NT2/D1 (cell line): ENCODE measurements around the gene TMEM94.
"Not testable (repeated sequence)": the region's sequence is repeated elsewhere in the genome, so short reads cannot be mapped to it uniquely, and the experiment has no call there.

ENCODE experiments used
- DNase-seq: peaks from one replicate; pipeline ENCODE4 v3.0.0-alpha.2; 2011; ENCODE audit warnings: low read depth, low spot score
- H3K27me3 ChIP-seq: 2 replicates; pipeline ENCODE4 v1.6.0; 2011; ENCODE audit warnings: mild to moderate bottlenecking; ENCODE audit not compliant: insufficient read length, insufficient read depth
- H3K36me3 ChIP-seq: 2 replicates; pipeline ENCODE4 v1.6.1; 2011; ENCODE audit warnings: mild to moderate bottlenecking, low read length, mixed read lengths; ENCODE audit not compliant: insufficient read depth, insufficient read length
- H3K4me1 ChIP-seq: 2 replicates; pipeline ENCODE4 v1.5.1; 2011; ENCODE audit not compliant: insufficient read depth, insufficient read length
- H3K4me3 ChIP-seq: 2 replicates; pipeline ENCODE4 v1.5.1; 2011; ENCODE audit warnings: low read depth; ENCODE audit not compliant: insufficient read length
- H3K9ac ChIP-seq: 2 replicates; pipeline ENCODE4 v1.6.0; 2011; ENCODE audit warnings: low read depth; ENCODE audit not compliant: insufficient read length
- H3K9me3 ChIP-seq: 2 replicates; pipeline ENCODE4 v1.5.1; 2011; ENCODE audit warnings: mild to moderate bottlenecking, low read length; ENCODE audit not compliant: insufficient read depth
- SUZ12 ChIP-seq: IDR thresholded peaks from 2 replicates; pipeline ENCODE4 v1.6.1; 2011; ENCODE audit not compliant: insufficient read length, insufficient read depth; ENCODE audit errors: extremely low read depth
- YY1 ChIP-seq: IDR thresholded peaks from 2 replicates; pipeline ENCODE4 v1.6.1; 2011; ENCODE audit not compliant: insufficient read length, insufficient read depth
- ZNF274 ChIP-seq: IDR thresholded peaks from 2 replicates; pipeline ENCODE4 v1.6.1; 2011; ENCODE audit warnings: mild to moderate bottlenecking, low read depth, low read length

TMEM94 gene

GRCh38 chr17:75454193-75454592 is 2.2 kb upstream of the TMEM94 start:
- no peak for TF ChIP-seq YY1
- TF ChIP-seq SUZ12: no peak
- TF ChIP-seq ZNF274: no peak
- Histone ChIP-seq H3K4me3 (no peak overlapping the region), H3K4me1 (no peaks in the 10 kb centered on the region), H3K9ac (no peak overlapping the region), H3K27me3 (no peaks in the 10 kb centered on the region), H3K36me3 (peaks cover 3% of the 10 kb centered on the region), H3K9me3 (no peaks in the 10 kb centered on the region)
- no peak for DNase-seq

GRCh38 chr17:75454672-75455071 is 1.8 kb upstream of the TMEM94 start:
- not testable (repeated sequence) for H3K9me3 ChIP-seq, H3K9ac ChIP-seq, H3K36me3 ChIP-seq, H3K27me3 ChIP-seq, H3K4me3 ChIP-seq, H3K4me1 ChIP-seq, DNase-seq

DNA sequence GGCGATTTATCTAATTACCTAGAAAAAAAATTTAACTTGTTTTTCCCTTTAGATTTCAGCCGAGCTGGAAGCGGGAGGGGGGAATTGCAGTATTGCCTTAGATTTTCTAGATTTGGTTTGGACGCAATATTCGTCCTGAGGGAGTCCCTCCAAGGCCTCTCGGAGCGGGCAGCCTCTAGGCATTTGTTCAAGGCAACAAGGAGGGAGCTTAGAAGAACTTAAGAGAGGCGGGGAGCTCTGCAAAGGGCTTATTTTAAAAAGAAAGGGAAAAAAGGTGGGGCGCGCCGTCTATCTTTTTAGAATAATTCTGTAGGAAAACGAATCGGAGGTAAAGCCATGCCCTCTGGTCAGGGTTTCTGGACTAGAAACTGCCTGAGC is 407 bp upstream of the TMEM94 start:
- Histone ChIP-seq H3K9ac (peak overlapping the region; percentile 71), H3K27me3 (no peaks in the 10 kb centered on the region), H3K36me3 (peaks cover 3% of the 10 kb centered on the region), H3K4me3 (peak overlapping the region; percentile 92), H3K9me3 (no peaks in the 10 kb centered on the region), H3K4me1 (no peaks in the 10 kb centered on the region)
- DNase-seq: no peak
- TF ChIP-seq ZNF274 (no peak), SUZ12 (no peak), YY1 (no peak)

- no peak for TF ChIP-seq SUZ12
- TF ChIP-seq ZNF274: no peak
- no peak for TF ChIP-seq YY1
- H3K9ac ChIP-seq: peak overlapping the region; percentile 94
- H3K27me3 ChIP-seq: no peaks in the 10 kb centered on the region
- H3K4me3 ChIP-seq: peak overlapping the region; percentile 92
- H3K36me3 ChIP-seq: peaks cover 3% of the 10 kb centered on the region
- no peaks in the 10 kb centered on the region for H3K4me1 ChIP-seq
- DNase-seq: no peak
- H3K9me3 ChIP-seq: no peaks in the 10 kb centered on the region
These were observed 716 bp downstream of the TMEM94 start for GRCh38 chr17:75457047-75457654.

- DNase-seq: no peak
- Histone ChIP-seq H3K4me3 (no peak overlapping the region), H3K4me1 (no peaks in the 10 kb centered on the region), H3K27me3 (no peaks in the 10 kb centered on the region), H3K36me3 (peaks cover 3% of the 10 kb centered on the region), H3K9ac (no peak overlapping the region), H3K9me3 (no peaks in the 10 kb centered on the region)
- no peak for TF ChIP-seq SUZ12
- TF ChIP-seq YY1: no peak
- no peak for TF ChIP-seq ZNF274
These were observed 2.8 kb downstream of the TMEM94 start for GRCh38 chr17:75459246-75459589.

- TF ChIP-seq YY1 (no peak), SUZ12 (no peak), ZNF274 (no peak)
- DNase-seq: no peak
- Histone ChIP-seq H3K27me3 (no peaks in the 10 kb centered on the region), H3K9ac (no peak overlapping the region), H3K36me3 (peaks cover 3% of the 10 kb centered on the region), H3K4me1 (no peaks in the 10 kb centered on the region), H3K4me3 (no peak overlapping the region), H3K9me3 (no peaks in the 10 kb centered on the region)
These were observed 3.3 kb downstream of the TMEM94 start for GRCh38 chr17:75459590-75460267.

- Histone ChIP-seq H3K9me3 (no peaks in the 10 kb centered on the region), H3K4me1 (no peaks in the 10 kb centered on the region), H3K9ac (no peak overlapping the region), H3K4me3 (no peak overlapping the region), H3K27me3 (no peaks in the 10 kb centered on the region), H3K36me3 (peaks cover 3% of the 10 kb centered on the region)
- no peak for DNase-seq
- no peak for TF ChIP-seq ZNF274
- no peak for TF ChIP-seq YY1
- TF ChIP-seq SUZ12: no peak
These were observed 3.9 kb downstream of the TMEM94 start for GRCh38 chr17:75460295-75460694.

DNA sequence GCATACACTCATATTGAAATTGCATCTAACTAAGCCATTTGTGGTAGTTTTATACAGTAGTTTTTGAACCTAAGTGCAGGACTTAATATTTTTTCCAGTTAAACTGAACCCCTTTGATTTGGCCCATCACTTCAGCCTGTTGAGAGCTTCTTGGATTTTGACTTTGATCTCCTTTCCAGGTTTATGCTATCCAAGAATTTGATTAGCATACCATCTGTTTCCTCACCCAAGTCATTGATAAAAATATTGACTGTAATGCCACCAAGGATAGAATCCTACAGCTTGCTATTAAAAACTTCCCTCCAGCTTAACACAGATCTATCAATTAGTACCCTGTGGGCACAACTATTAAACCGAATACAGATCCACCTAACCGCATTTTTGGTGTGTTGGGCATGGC is 7.2 kb downstream of the TMEM94 start:
- no peak for TF ChIP-seq ZNF274
- TF ChIP-seq SUZ12: no peak
- TF ChIP-seq YY1: no peak
- Histone ChIP-seq H3K4me1 (no peaks in the 10 kb centered on the region), H3K9me3 (no peaks in the 10 kb centered on the region), H3K4me3 (no peak overlapping the region), H3K36me3 (no peaks in the 10 kb centered on the region), H3K9ac (no peak overlapping the region), H3K27me3 (no peaks in the 10 kb centered on the region)
- DNase-seq: no peak
